HuH-7.5 (cell line): ENCODE measurements around the gene PCDHGB1.
A peak's percentile ranks its signal among the peaks of the same experiment; 100 is the strongest.
"Not testable (repeated sequence)": the region's sequence is repeated elsewhere in the genome, so short reads cannot be mapped to it uniquely, and the experiment has no call there.

Source experiments
- DNase-seq: peaks from one replicate; pipeline ENCODE4 v3.0.0; 2011; ENCODE audit warnings: low spot score

The PCDHGB1 gene

DNA sequence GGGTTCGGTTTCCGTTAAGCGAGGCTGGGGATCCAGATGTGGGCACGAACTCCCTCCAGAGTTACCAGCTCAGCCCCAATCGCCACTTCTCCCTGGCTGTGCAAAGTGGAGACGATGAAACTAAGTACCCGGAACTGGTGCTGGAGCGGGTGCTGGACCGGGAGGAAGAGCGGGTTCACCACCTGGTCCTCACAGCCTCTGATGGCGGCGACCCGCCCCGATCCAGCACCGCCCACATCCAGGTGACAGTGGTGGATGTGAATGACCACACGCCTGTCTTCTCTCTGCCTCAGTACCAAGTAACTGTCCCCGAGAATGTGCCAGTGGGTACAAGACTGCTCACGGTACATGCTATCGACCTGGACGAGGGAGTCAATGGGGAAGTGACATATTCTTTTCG, 33.4 kb downstream of the PCDHGB1 start:
- peak; percentile 23 for DNase-seq

DNA sequence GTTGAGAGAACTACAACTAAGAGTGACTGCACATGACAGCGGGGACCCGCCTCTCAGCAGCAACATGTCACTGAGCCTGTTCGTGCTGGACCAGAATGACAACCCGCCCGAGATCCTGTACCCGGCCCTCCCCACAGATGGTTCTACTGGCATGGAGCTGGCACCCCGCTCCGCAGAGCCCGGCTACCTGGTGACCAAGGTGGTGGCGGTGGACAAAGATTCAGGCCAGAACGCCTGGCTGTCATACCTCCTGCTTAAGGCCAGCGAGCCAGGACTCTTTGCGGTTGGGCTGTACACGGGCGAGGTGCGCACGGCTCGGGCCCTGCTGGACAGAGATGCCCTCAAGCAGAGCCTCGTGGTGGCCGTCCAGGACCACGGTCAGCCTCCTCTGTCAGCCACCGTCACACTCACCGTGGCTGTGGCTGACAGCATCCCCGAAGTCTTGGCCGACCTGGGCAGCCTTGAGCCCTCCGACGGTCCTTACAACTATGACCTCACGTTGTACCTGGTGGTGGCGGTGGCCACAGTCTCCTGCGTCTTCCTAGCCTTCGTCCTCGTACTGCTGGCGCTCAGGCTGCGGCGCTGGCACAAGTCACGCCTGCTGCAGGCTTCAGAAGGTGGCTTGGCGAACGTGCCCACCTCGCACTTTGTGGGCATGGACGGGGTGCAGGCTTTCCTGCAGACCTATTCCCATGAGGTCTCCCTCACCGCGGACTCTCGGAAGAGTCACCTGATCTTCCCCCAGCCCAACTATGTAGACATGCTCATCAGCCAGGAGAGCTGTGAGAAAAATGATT, 34.8 kb downstream of the PCDHGB1 start:
- DNase-seq: no peak

DNA sequence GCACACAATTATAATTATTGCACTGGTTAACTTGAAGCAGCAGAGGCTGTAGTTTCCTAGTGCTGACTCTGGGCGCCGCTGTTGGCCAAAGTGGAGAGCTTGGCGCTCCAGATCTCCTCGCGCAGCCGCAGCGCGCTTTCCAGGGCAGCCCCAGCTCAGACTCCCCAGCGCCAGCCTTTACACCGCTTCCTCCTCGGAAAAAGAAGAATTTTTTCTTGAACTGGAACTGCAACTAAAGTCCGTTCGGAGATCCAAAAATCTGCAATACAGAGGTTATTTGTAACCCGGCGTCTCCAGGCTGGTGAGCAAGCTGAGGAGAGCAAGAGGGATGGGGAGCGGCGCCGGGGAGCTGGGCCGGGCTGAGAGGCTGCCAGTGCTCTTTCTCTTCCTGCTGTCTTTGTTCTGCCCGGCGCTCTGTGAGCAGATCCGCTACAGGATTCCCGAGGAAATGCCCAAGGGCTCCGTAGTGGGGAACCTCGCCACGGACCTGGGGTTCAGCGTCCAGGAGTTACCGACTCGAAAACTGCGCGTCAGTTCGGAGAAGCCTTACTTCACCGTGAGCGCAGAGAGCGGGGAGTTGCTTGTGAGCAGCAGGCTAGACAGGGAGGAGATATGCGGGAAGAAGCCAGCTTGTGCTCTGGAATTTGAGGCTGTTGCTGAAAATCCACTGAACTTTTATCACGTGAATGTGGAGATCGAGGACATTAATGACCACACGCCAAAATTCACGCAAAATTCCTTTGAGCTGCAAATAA, 37.8 kb downstream of the PCDHGB1 start, which contains the start of gene PCDHGB4:
PCDHGB4 (plus strand) TSS at position 142 of the 755 bp plus-strand sequence; CDS start at position 329, 187 bp downstream.
- not testable (repeated sequence) for DNase-seq

- DNase-seq: no peak
These were observed 38.8 kb downstream of the PCDHGB1 start for GRCh38 chr5:141388661-141389060.

- no peak for DNase-seq
These were observed 39.5 kb downstream of the PCDHGB1 start for GRCh38 chr5:141389153-141390042.

- DNase-seq: no peak
These were observed 42.7 kb downstream of the PCDHGB1 start, which contains the start of gene PCDHGA8 for GRCh38 chr5:141392429-141393198. Gene PCDHGA8, plus strand, starts transcription at chr5:141392633. Its CDS starts 181 bp downstream, at chr5:141392814.

DNA sequence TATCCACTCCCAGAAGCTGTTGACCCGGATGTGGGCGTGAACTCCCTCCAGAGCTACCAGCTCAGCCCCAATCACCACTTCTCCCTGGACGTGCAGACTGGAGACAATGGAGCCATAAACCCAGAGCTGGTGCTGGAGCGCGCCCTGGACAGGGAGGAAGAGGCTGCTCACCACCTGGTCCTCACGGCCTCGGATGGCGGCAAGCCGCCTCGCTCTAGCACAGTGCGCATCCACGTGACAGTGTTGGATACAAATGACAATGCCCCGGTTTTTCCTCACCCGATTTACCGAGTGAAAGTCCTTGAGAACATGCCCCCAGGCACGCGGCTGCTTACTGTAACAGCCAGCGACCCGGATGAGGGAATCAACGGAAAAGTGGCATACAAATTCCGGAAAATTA, 43.4 kb downstream of the PCDHGB1 start:
- DNase-seq: no peak

- not testable (repeated sequence) for DNase-seq
These were observed 44.7 kb downstream of the PCDHGB1 start for GRCh38 chr5:141394401-141395187.

DNA sequence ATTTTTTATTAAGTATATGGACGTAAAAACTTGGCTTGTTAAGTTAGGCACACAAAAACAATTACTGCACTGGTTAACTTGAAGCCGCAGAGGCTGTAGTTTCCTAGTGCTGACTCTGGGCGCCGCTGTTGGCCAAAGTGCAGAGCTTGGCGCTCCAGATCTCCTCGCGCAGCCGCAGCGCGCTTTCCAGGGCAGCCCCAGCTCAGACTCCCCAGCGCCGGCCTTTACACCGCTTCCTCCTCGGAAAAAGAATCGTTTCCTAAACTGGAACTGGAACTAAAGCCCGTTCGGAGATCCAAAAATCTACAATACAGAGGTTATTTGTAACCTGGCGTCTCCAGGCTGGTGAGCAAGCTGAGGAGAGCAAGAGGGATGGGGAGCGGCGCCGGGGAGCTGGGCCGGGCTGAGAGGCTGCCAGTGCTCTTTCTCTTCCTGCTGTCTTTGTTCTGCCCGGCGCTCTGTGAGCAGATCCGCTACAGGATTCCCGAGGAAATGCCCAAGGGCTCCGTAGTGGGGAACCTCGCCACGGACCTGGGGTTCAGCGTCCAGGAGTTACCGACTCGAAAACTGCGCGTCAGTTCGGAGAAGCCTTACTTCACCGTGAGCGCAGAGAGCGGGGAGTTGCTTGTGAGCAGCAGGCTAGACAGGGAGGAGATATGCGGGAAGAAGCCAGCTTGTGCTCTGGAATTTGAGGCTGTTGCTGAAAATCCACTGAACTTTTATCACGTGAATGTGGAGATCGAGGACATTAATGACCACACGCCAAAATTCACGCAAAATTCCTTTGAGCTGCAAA, 48.1 kb downstream of the PCDHGB1 start, which contains the start of gene PCDHGB5:
PCDHGB5 (plus strand) TSS at position 192 of the 796 bp plus-strand sequence; CDS start at position 373, 181 bp downstream.
- DNase-seq: peak; percentile 80

DNA sequence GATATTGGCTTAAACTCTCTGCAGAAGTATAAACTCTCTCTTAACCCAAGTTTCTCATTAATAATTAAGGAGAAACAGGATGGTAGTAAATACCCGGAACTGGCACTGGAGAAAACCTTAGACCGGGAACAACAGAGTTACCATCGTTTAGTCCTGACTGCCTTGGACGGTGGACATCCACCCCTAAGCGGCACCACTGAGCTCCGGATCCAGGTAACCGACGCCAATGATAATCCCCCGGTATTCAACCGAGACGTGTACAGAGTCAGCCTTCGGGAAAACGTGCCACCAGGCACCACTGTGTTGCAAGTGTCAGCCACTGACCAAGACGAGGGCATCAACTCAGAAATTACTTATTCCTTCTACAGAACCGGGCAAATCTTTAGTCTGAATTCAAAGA, 48.7 kb downstream of the PCDHGB1 start:
- DNase-seq: no peak

DNA sequence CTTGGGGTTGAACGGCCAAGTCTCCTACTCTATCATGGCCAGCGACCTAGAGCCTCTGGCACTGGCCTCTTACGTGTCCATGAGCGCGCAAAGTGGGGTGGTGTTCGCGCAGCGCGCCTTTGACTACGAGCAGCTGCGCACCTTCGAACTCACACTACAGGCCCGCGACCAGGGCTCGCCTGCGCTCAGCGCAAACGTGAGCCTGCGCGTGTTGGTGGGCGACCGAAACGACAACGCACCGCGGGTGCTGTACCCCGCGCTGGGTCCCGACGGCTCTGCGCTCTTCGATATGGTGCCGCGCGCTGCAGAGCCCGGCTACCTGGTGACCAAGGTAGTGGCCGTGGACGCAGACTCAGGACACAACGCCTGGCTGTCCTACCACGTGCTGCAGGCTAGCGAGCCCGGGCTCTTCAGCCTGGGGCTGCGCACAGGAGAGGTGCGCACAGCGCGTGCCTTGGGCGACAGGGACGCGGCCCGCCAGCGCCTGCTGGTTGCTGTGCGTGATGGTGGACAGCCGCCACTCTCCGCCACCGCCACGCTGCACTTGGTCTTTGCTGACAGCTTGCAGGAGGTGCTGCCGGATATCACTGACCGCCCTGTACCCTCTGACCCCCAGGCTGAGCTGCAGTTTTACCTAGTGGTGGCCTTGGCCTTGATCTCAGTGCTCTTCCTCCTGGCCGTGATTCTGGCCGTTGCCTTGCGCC, 49.8 kb downstream of the PCDHGB1 start:
- no peak for DNase-seq
